WTC11 (cell line): Measurements from ENCODE around the gene BUD31.

Experiments used
- ARID4B ChIP-seq: sonication (generic); formaldehyde crosslinking; IDR thresholded peaks from 2 replicates; pipeline ENCODE4 v1.8.0; 2023; ENCODE audit warnings: missing genetic modification reagents, mild to moderate bottlenecking, borderline replicate concordance
- JUN ChIP-seq: sonication (generic); formaldehyde crosslinking; IDR thresholded peaks from 2 replicates; pipeline ENCODE4 v1.8.0; 2023; ENCODE audit warnings: mild to moderate bottlenecking, missing genetic modification reagents
- MAX ChIP-seq: sonication (generic); formaldehyde crosslinking; IDR thresholded peaks from 2 replicates; pipeline ENCODE4 v1.8.0; 2022; ENCODE audit warnings: mild to moderate bottlenecking, missing genetic modification reagents
- NR3C1 ChIP-seq: sonication (generic); formaldehyde crosslinking; conservative IDR thresholded peaks from 2 replicates; pipeline ENCODE4 v1.8.1; 2023; ENCODE audit warnings: low read depth, mild to moderate bottlenecking, missing genetic modification reagents
- STAT6 ChIP-seq: sonication (generic); formaldehyde crosslinking; conservative IDR thresholded peaks from 2 replicates; pipeline ENCODE4 v1.8.1; 2023; ENCODE audit warnings: mild to moderate bottlenecking, low read depth, missing genetic modification reagents, moderate library complexity
- TCF7 ChIP-seq: sonication (generic); formaldehyde crosslinking; IDR thresholded peaks from 2 replicates; pipeline ENCODE4 v1.8.0; 2022; ENCODE audit warnings: mild to moderate bottlenecking, low read depth, missing genetic modification reagents, moderate library complexity

- no peak for TF ChIP-seq NR3C1 (CRISPR knock-in tag)
- TF ChIP-seq ARID4B (CRISPR knock-in tag), result no peak
- no peak for TF ChIP-seq JUN
- no peak for TF ChIP-seq TCF7 (CRISPR knock-in tag)
- TF ChIP-seq MAX (CRISPR knock-in tag), result no peak
- TF ChIP-seq STAT6 (CRISPR knock-in tag), result no peak
Measured at GRCh38 chr7:99468336-99468918, 59.7 kb downstream of the BUD31 start.
